Body of pancreas (tissue), 4 donors: ENCODE measurements around the gene ZFAND5. TPM values are rescaled to one million over a fixed set of nuclear protein-coding genes. Genes with fewer than 3 reads are reported as not detected.

Experiments used
- ATAC-seq: fragments of 150-250 bp; one replicate; pipeline ENCODE4 v1.9.1; 2016
- DNase-seq, 4 donors: peaks; one replicate each; pipeline ENCODE4 v3.0.0-alpha.2; 2019
- H3K27ac ChIP-seq, 4 donors: fragments of 200-600 bp; sonication (generic); 1 replicate in 3 of 4; 2 replicates in 1 of 4; pipeline versions ENCODE4 v1.5.1 to v1.6.1; 2016 to 2019; ENCODE audit warnings: mild to moderate bottlenecking in 1 of 4, mixed read lengths in 1 of 4, moderate library complexity in 1 of 4
- H3K27me3 ChIP-seq, 2 donors: fragments of 200-600 bp; sonication (generic); one replicate each; pipeline ENCODE4 v1.6.0; 2016; ENCODE audit warnings: mild to moderate bottlenecking in 1 of 2
- H3K36me3 ChIP-seq, 2 donors: fragments of 200-600 bp; sonication (generic); replicated peaks in 1 of 2; 2 replicates each; pipeline ENCODE4 v1.5.1; 2016; ENCODE audit warnings: low read depth in 2 of 2; ENCODE audit not compliant: insufficient read depth in 1 of 2
- H3K4me1 ChIP-seq: fragments of 200-600 bp; sonication (generic); one replicate; pipeline ENCODE4 v1.6.0; 2016
- H3K4me3 ChIP-seq, 2 donors: fragments of 200-600 bp; sonication (generic); 1 replicate in 1 of 2; 2 replicates in 1 of 2; pipeline ENCODE4 v1.5.1; 2016 to 2019
- H3K9me3 ChIP-seq, 3 donors: fragments of 200-600 bp; sonication (generic); 1 replicate in 2 of 3; 2 replicates in 1 of 3; pipeline ENCODE4 v1.5.1; 2016
- POLR2A ChIP-seq, 3 donors: fragments of 450-650 bp; IDR thresholded peaks; one replicate each; pipeline ENCODE4 v1.6.1; 2016; ENCODE audit warnings: antibody characterized with exemption in 3 of 3, mild to moderate bottlenecking in 2 of 3
- WGBS, 2 donors: methylation state at CpG; one replicate each; pipeline ENCODE4 v1.1.5; 2017; 5-methylcytosine and 5-hydroxymethylcytosine counted together
- intact Hi-C: fragments of 100-400 bp; cut with DNase I; formaldehyde crosslinking; loops from one replicate; pipeline ENCODE4 v1.15.1; 2023
- total RNA-seq, 2 donors: library from RNA; depleted of rRNA; stranded (reverse); fragments of >200 nt; gene quantifications; one replicate each; pipeline ENCODE4 v1.1.0, GENCODE V29; 2016
- TF ChIP-seq, protein P1 (sequence below), 7 experiments: fragments of 450-650 bp in 4 of 7; fragments of 200-600 bp in 3 of 7; sonication (generic) in 3 of 7; IDR thresholded peaks; one replicate each; pipeline ENCODE4 v1.5.1; 2016 to 2019; ENCODE audit warnings: antibody characterized with exemption in 7 of 7

Gene ZFAND5
- total RNA-seq, 2 donors from 2014 or later, result 89.2 to 172 TPM

DNA sequence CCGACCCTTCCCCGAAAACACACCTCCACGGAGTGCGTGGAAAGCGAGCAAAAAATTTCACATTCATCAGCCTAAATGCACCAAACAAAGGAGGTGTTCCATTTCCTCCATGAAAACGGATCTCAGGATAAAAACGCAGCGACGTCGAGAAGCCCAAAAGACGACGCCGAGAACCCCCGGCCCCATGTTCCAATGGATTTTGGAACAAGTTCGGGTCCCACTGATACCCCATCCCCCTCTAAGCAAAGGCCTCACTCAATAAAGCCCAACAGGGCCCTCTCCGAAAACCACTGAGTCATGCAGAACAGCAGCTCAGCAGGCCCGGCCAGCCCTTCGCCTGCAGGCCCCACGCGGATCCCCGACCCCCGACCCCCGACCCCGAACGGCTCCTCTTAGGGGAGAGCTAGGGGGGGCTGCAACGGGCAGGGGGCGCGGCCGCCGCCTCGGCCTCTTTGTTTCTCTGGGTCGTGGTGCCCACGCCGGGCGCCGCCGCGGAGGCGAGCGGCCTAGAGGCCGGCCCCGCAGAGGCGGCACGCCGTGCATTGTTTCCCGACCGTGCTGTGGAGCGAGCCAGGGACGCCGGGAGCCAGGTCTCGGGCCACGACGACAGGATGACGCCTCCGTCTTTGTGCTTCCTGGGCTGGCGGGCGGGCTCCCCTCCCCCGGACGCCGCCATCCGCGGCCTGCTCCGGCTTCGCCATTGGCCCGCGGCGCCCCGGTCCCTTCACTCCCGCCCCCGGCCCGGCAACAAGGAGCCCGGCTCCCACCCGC, 915 bp downstream of the ZFAND5 start:
- peaks cover 32% of the 10 kb centered on the region for H3K4me1 ChIP-seq
- 0% methylated on average over 24 to 58 of the region's 73 CpGs for WGBS, 2 donors

DNA sequence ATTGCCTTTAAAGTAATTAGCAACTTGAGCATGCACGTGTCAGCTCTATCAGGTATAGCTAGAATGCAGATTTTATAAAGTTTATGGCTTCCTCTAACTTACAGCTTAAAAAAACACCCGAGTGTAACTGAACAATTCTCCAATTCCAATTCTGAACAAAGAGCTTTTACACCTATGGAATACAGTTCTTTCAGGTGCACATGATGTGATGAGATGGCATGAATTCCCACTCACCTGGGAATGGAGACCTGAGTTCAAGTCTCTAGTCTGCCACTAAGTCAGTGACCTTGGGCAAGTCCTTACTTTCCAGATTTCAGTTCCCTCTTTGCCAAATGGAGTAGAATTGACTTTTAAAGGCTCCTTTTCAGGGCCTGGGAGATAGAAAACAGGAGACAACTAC, 1.8 kb downstream of the ZFAND5 start:
- ATAC-seq, result no peak

More for the DNA sequence above, 915 bp downstream of the ZFAND5 start:
- DNase-seq (peak; percentile 68 to 77 (median 69)), ATAC-seq (peak; percentile 34)
- Histone ChIP-seq H3K36me3 (no peaks in the 10 kb centered on the region), H3K9me3 (no peaks in the 10 kb centered on the region), H3K27me3 (no peaks in the 10 kb centered on the region), H3K4me3 (peak overlapping the region; percentile 72 to 96), H3K27ac (peak overlapping the region; percentile 99 to 100 (median 100))
- no peak for TF ChIP-seq POLR2A (IDR thresholded peaks at IDR 0.05)
- TF ChIP-seq, protein P1, sequence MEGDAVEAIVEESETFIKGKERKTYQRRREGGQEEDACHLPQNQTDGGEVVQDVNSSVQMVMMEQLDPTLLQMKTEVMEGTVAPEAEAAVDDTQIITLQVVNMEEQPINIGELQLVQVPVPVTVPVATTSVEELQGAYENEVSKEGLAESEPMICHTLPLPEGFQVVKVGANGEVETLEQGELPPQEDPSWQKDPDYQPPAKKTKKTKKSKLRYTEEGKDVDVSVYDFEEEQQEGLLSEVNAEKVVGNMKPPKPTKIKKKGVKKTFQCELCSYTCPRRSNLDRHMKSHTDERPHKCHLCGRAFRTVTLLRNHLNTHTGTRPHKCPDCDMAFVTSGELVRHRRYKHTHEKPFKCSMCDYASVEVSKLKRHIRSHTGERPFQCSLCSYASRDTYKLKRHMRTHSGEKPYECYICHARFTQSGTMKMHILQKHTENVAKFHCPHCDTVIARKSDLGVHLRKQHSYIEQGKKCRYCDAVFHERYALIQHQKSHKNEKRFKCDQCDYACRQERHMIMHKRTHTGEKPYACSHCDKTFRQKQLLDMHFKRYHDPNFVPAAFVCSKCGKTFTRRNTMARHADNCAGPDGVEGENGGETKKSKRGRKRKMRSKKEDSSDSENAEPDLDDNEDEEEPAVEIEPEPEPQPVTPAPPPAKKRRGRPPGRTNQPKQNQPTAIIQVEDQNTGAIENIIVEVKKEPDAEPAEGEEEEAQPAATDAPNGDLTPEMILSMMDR (IDR thresholded peaks at IDR 0.05), result no peak
- intact Hi-C loops, result no loop called here

GRCh38 chr9:72362680-72363139, 2.3 kb downstream of the ZFAND5 start:
- Histone ChIP-seq H3K36me3 (peaks cover 0 to 3% of the 10 kb centered on the region in 2 donors), H3K9me3 (no peaks in the 10 kb centered on the region), H3K27me3 (no peaks in the 10 kb centered on the region), H3K4me3 (peak overlapping the region in 1 of 2 donors; percentile 72), H3K4me1 (peaks cover 46% of the 10 kb centered on the region), H3K27ac (peak overlapping the region; percentile 99 to 100 (median 100))
- DNase-seq (peak; percentile 47 to 78 (median 70)), ATAC-seq (no peak)
- TF ChIP-seq, protein P1 (IDR thresholded peaks at IDR 0.05), result no peak
- TF ChIP-seq POLR2A (IDR thresholded peaks at IDR 0.05), result peak in 2 of 3 donors; percentile 34 to 42
- intact Hi-C loops, result no loop called here
- 0 to 4% methylated on average over 2 of the region's 2 CpGs for WGBS, 2 donors

More for the DNA sequence above, 1.8 kb downstream of the ZFAND5 start:
- H3K9me3 ChIP-seq, result no peaks in the 10 kb centered on the region
- peak overlapping the region; percentile 99 to 100 (median 100) for H3K27ac ChIP-seq
- whole genome bisulfite sequencing, 2 donors, result 2 to 4% methylated on average over 2 of the region's 2 CpGs
- H3K27me3 ChIP-seq, result no peaks in the 10 kb centered on the region
- intact Hi-C loops, result no loop called here
- no peak for TF ChIP-seq POLR2A (IDR thresholded peaks at IDR 0.05)
- TF ChIP-seq, protein P1 (IDR thresholded peaks at IDR 0.05), result no peak
- peak overlapping the region in 1 of 2 donors; percentile 72 for H3K4me3 ChIP-seq
- H3K4me1 ChIP-seq, result peaks cover 41% of the 10 kb centered on the region
- DNase-seq, result no peak
- no peaks in the 10 kb centered on the region for H3K36me3 ChIP-seq

- DNase-seq, result no peak
- Histone ChIP-seq H3K4me3 (peak overlapping the region in 1 of 2 donors; percentile 72), H3K9me3 (no peaks in the 10 kb centered on the region), H3K4me1 (peaks cover 52% of the 10 kb centered on the region), H3K27ac (peak overlapping the region; percentile 99 to 100 (median 100)), H3K36me3 (peaks cover 0 to 3% of the 10 kb centered on the region in 2 donors), H3K27me3 (no peaks in the 10 kb centered on the region)
- TF ChIP-seq, protein P1 (IDR thresholded peaks at IDR 0.05), result no peak
- TF ChIP-seq POLR2A (IDR thresholded peaks at IDR 0.05), result no peak
- 2 to 6% methylated on average over 2 of the region's 2 CpGs for WGBS, 2 donors
- ATAC-seq, result no peak
- intact Hi-C loops, result no loop called here
Observed at GRCh38 chr9:72362118-72362531, 2.9 kb downstream of the ZFAND5 start.
